Measurements from ENCODE around the gene PTPRN2. TPM values are rescaled to one million over a fixed set of nuclear protein-coding genes. Genes with fewer than 3 reads are reported as not detected.

Gene PTPRN2
- polyA plus RNA-seq, 1 of the 3 experiments (the other 2 are of a cell fraction) = 4.0 TPM

DNA sequence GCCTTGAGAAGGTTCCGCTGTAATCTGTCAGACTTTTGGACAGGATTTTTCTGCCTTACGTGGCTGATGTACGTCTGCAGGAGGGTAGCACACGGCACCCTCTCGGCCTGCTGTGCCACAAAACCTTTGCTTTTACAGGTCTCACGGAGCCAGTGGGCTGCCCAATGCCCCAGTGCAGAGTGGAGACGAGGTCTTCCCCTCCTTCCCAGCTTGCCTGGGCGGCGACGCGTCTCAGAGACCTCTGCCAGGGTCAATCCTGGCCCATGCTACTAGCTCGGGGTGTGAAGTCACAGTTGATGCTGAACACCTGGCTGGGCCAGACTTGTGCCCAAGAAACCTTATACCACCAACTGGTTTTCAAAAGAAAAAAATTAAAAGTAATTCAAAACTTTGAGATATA, 724.4 kb downstream of the PTPRN2 start:
- Histone ChIP-seq H3K4me1 (ENCODE audit: control insufficient read depth in 1 of 2, insufficient read depth in 2 of 2, low read depth in 1 of 2, low read length in 1 of 2) (no peaks in the 10 kb centered on the region; a peak in 1 of 4 replicates), H3K27ac (ENCODE audit: low read depth in 2 of 2, low read length in 1 of 2) (no peak overlapping the region), H3K9me2 (no peaks in the 10 kb centered on the region), H3K9me3 (no peaks in the 10 kb centered on the region), H3K36me3 (replicated peaks in 1 of 2; ENCODE audit: control insufficient read depth in 1 of 2, insufficient read depth in 2 of 2, low read length in 1 of 2) (no peaks in the 10 kb centered on the region), H3K9ac (no peak overlapping the region), H3K79me2 (ENCODE audit: insufficient read depth) (no peaks in the 10 kb centered on the region), H2AFZ (ENCODE audit: low read depth) (no peak overlapping the region), H3K4me2 (no peak overlapping the region), H4K20me1 (ENCODE audit: insufficient read depth) (no peaks in the 10 kb centered on the region), H3K4me3 (ENCODE audit: low read depth in 2 of 2, low read length in 1 of 2) (no peak overlapping the region), H3F3A (replicated peaks; ENCODE audit: insufficient read depth) (no peaks in the 10 kb centered on the region), H3K27me3 (ENCODE audit: insufficient read depth) (no peaks in the 10 kb centered on the region)
- TF ChIP-seq MXI1 (IDR thresholded peaks at IDR 0.05; ENCODE audit: low read depth, low read length) (no peak), YY1 (IDR thresholded peaks at IDR 0.05; ENCODE audit: low read depth) (no peak), RXRA (IDR thresholded peaks at IDR 0.05; ENCODE audit: borderline replicate concordance, low read depth) (no peak)
- TF ChIP-seq, protein P1, sequence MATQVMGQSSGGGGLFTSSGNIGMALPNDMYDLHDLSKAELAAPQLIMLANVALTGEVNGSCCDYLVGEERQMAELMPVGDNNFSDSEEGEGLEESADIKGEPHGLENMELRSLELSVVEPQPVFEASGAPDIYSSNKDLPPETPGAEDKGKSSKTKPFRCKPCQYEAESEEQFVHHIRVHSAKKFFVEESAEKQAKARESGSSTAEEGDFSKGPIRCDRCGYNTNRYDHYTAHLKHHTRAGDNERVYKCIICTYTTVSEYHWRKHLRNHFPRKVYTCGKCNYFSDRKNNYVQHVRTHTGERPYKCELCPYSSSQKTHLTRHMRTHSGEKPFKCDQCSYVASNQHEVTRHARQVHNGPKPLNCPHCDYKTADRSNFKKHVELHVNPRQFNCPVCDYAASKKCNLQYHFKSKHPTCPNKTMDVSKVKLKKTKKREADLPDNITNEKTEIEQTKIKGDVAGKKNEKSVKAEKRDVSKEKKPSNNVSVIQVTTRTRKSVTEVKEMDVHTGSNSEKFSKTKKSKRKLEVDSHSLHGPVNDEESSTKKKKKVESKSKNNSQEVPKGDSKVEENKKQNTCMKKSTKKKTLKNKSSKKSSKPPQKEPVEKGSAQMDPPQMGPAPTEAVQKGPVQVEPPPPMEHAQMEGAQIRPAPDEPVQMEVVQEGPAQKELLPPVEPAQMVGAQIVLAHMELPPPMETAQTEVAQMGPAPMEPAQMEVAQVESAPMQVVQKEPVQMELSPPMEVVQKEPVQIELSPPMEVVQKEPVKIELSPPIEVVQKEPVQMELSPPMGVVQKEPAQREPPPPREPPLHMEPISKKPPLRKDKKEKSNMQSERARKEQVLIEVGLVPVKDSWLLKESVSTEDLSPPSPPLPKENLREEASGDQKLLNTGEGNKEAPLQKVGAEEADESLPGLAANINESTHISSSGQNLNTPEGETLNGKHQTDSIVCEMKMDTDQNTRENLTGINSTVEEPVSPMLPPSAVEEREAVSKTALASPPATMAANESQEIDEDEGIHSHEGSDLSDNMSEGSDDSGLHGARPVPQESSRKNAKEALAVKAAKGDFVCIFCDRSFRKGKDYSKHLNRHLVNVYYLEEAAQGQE (IDR thresholded peaks at IDR 0.05; ENCODE audit: low read depth, low read length) = no peak
- TF ChIP-seq, protein P2, sequence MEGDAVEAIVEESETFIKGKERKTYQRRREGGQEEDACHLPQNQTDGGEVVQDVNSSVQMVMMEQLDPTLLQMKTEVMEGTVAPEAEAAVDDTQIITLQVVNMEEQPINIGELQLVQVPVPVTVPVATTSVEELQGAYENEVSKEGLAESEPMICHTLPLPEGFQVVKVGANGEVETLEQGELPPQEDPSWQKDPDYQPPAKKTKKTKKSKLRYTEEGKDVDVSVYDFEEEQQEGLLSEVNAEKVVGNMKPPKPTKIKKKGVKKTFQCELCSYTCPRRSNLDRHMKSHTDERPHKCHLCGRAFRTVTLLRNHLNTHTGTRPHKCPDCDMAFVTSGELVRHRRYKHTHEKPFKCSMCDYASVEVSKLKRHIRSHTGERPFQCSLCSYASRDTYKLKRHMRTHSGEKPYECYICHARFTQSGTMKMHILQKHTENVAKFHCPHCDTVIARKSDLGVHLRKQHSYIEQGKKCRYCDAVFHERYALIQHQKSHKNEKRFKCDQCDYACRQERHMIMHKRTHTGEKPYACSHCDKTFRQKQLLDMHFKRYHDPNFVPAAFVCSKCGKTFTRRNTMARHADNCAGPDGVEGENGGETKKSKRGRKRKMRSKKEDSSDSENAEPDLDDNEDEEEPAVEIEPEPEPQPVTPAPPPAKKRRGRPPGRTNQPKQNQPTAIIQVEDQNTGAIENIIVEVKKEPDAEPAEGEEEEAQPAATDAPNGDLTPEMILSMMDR (IDR thresholded peaks at IDR 0.05) = no peak
- WGBS (ENCODE audit: low lambda C conversion rate) = 54% methylated on average over 12 of the region's 12 CpGs
- POLR2A ChIA-PET = no interaction called here
- CTCF ChIA-PET = interaction anchor here (0.6 to 1.1 kb wide), 3 partner anchors 14 to 492 kb away, joined by 3 to 4 read pairs (median 4); no protein-coding TSS in a partner anchor
- DNase-seq = no peak

DNA sequence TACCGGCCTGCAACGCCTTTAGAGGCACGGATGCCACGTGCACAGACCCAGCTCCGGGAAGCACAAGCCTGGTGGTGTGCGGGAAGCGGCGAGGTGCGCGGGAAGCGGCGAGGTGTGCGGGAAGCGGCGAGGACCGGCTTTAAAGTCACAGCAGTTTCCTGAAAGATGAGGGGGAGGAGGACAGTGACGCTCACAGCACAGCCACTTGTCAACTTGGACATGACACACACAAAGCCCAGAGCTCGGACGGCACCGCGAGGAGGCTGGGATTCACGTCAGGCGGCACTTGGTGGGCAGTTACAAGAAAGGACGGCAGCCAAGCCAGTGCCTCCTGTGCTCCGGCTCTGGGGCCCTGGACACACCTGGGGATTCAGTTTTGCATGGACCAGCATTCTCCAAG, 724.9 kb downstream of the PTPRN2 start:
- Histone ChIP-seq H3K9ac (no peak overlapping the region), H3F3A (replicated peaks; ENCODE audit: insufficient read depth) (no peaks in the 10 kb centered on the region), H4K20me1 (ENCODE audit: insufficient read depth) (no peaks in the 10 kb centered on the region), H3K9me3 (no peaks in the 10 kb centered on the region), H3K4me3 (ENCODE audit: low read depth in 2 of 2, low read length in 1 of 2) (no peak overlapping the region), H3K36me3 (replicated peaks in 1 of 2; ENCODE audit: control insufficient read depth in 1 of 2, insufficient read depth in 2 of 2, low read length in 1 of 2) (no peaks in the 10 kb centered on the region), H3K79me2 (ENCODE audit: insufficient read depth) (no peaks in the 10 kb centered on the region), H2AFZ (ENCODE audit: low read depth) (no peak overlapping the region), H3K27ac (ENCODE audit: low read depth in 2 of 2, low read length in 1 of 2) (no peak overlapping the region), H3K27me3 (ENCODE audit: insufficient read depth) (no peaks in the 10 kb centered on the region), H3K4me1 (ENCODE audit: control insufficient read depth in 1 of 2, insufficient read depth in 2 of 2, low read depth in 1 of 2, low read length in 1 of 2) (no peaks in the 10 kb centered on the region; a peak in 1 of 4 replicates), H3K4me2 (no peak overlapping the region), H3K9me2 (no peaks in the 10 kb centered on the region)
- WGBS (ENCODE audit: low lambda C conversion rate) = 71% methylated on average over 25 of the region's 25 CpGs
- ChIA-PET POLR2A (no interaction called here), CTCF (interaction anchor here (0.6 to 1.4 kb wide), 3 partner anchors 27 to 44 kb away, joined by 3 to 4 read pairs (median 3); no protein-coding TSS in a partner anchor)
- DNase-seq = no peak
- TF ChIP-seq, protein P3, sequence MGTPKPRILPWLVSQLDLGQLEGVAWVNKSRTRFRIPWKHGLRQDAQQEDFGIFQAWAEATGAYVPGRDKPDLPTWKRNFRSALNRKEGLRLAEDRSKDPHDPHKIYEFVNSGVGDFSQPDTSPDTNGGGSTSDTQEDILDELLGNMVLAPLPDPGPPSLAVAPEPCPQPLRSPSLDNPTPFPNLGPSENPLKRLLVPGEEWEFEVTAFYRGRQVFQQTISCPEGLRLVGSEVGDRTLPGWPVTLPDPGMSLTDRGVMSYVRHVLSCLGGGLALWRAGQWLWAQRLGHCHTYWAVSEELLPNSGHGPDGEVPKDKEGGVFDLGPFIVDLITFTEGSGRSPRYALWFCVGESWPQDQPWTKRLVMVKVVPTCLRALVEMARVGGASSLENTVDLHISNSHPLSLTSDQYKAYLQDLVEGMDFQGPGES (IDR thresholded peaks at IDR 0.05; ENCODE audit: low read depth, low read length) = no peak
- TF ChIP-seq, protein P2 (IDR thresholded peaks at IDR 0.05) = no peak
- TF ChIP-seq FOXJ3 (CRISPR knock-in tag; IDR thresholded peaks at IDR 0.05) (no peak), FOXM1 (IDR thresholded peaks at IDR 0.05; ENCODE audit: low read depth) (no peak), SIN3A (IDR thresholded peaks at IDR 0.05; ENCODE audit: borderline replicate concordance, low read depth, low read length) (no peak), EP300 (IDR thresholded peaks at IDR 0.05; ENCODE audit: borderline replicate concordance in 1 of 2, low read depth in 1 of 2, low read length in 1 of 2) (no peak), NRF1 (IDR thresholded peaks at IDR 0.05; ENCODE audit: low read depth, low read length) (no peak), TAF1 (IDR thresholded peaks at IDR 0.05; ENCODE audit: borderline replicate concordance, low read depth, low read length) (no peak), RFX5 (IDR thresholded peaks at IDR 0.05; ENCODE audit: low read length) (no peak), MEF2A (IDR thresholded peaks at IDR 0.05; ENCODE audit: borderline replicate concordance, low read depth) (no peak), TEAD4 (IDR thresholded peaks at IDR 0.05; ENCODE audit: borderline replicate concordance, insufficient read depth) (no peak)
- TF ChIP-seq, protein P4, sequence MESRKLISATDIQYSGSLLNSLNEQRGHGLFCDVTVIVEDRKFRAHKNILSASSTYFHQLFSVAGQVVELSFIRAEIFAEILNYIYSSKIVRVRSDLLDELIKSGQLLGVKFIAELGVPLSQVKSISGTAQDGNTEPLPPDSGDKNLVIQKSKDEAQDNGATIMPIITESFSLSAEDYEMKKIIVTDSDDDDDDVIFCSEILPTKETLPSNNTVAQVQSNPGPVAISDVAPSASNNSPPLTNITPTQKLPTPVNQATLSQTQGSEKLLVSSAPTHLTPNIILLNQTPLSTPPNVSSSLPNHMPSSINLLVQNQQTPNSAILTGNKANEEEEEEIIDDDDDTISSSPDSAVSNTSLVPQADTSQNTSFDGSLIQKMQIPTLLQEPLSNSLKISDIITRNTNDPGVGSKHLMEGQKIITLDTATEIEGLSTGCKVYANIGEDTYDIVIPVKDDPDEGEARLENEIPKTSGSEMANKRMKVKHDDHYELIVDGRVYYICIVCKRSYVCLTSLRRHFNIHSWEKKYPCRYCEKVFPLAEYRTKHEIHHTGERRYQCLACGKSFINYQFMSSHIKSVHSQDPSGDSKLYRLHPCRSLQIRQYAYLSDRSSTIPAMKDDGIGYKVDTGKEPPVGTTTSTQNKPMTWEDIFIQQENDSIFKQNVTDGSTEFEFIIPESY (IDR thresholded peaks at IDR 0.05; ENCODE audit: borderline replicate concordance, low read depth) = no peak
